Measurements from ENCODE around the gene LAMP1.
"Not testable (repeated sequence)": the region's sequence is repeated elsewhere in the genome, so short reads cannot be mapped to it uniquely, and the experiment has no call there.

LAMP1 gene

DNA sequence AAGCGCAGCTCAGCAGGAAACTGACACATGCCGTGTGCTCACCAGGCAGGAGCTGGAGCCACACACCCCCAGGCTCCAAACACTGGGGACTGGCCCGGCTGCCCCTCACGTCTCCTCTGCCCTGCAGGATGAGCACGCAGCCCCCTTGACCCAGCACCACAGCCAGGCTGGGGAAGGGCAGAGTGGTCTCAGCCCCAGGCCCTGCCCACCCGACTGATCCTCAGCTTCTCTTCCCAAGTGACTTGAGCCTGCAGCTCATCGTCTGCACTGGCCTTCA lies 46.6 kb downstream of the LAMP1 start:
- Histone ChIP-seq H3K4me1 (ENCODE audit: control insufficient read depth, low read length) (no peaks in the 10 kb centered on the region), H3K4me2 (ENCODE audit: low read length) (no peak overlapping the region), H3K4me3 (ENCODE audit: low read length) (no peak overlapping the region), H3K9me2 (replicated peaks; ENCODE audit: control insufficient read depth, low read length) (no peaks in the 10 kb centered on the region), H3K36me3 (ENCODE audit: control insufficient read depth, low read length) (no peaks in the 10 kb centered on the region), H4K20me1 (ENCODE audit: control insufficient read depth, insufficient read depth, low read depth, low read length) (no peaks in the 10 kb centered on the region), H3F3A (ENCODE audit: control insufficient read depth, insufficient read depth) (no peaks in the 10 kb centered on the region), H3K9me3 (ENCODE audit: control insufficient read depth, insufficient read depth, low read length) (peaks cover 3% of the 10 kb centered on the region; the same call in 1 of the 2 replicates), H3K27ac (ENCODE audit: low read depth, low read length) (no peak overlapping the region), H3K27me3 (ENCODE audit: control insufficient read depth, low read length) (no peaks in the 10 kb centered on the region), H3K79me2 (ENCODE audit: control insufficient read depth, low read length) (no peaks in the 10 kb centered on the region)
- TF ChIP-seq, protein P1, sequence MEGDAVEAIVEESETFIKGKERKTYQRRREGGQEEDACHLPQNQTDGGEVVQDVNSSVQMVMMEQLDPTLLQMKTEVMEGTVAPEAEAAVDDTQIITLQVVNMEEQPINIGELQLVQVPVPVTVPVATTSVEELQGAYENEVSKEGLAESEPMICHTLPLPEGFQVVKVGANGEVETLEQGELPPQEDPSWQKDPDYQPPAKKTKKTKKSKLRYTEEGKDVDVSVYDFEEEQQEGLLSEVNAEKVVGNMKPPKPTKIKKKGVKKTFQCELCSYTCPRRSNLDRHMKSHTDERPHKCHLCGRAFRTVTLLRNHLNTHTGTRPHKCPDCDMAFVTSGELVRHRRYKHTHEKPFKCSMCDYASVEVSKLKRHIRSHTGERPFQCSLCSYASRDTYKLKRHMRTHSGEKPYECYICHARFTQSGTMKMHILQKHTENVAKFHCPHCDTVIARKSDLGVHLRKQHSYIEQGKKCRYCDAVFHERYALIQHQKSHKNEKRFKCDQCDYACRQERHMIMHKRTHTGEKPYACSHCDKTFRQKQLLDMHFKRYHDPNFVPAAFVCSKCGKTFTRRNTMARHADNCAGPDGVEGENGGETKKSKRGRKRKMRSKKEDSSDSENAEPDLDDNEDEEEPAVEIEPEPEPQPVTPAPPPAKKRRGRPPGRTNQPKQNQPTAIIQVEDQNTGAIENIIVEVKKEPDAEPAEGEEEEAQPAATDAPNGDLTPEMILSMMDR (IDR thresholded peaks at IDR 0.05; ENCODE audit: low read depth, low read length, poor library complexity, severe bottlenecking): no peak
- no peak for TF ChIP-seq EZH2phosphoT487 (IDR thresholded peaks at IDR 0.05; ENCODE audit: borderline replicate concordance, low read length)

DNA sequence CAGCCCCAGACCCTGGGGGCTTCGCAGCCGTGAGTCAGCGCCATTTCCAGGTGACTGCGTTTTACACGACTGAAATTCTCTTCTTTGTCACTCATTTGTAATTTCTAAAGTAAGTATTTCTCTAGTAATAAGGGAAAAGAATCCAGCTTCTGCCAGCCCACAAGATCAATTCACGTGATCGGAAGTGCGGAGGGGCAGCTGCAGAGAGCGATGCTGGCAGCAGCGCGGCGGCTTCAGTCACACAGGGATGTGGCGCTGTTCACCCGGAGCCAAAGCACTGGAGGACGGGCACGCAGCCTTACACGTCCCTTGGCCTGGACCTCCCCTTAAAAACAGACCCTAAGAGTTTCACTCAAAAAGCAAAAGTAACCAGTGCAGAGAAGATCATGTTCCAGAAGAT lies 48.4 kb downstream of the LAMP1 start:
- Histone ChIP-seq H3K27me3 (ENCODE audit: control insufficient read depth, low read length) (no peaks in the 10 kb centered on the region), H3K9me3 (ENCODE audit: control insufficient read depth, insufficient read depth, low read length) (peaks cover 3% of the 10 kb centered on the region; the same call in 1 of the 2 replicates), H3K4me3 (ENCODE audit: low read length) (no peak overlapping the region), H3K27ac (ENCODE audit: low read depth, low read length) (no peak overlapping the region), H3K79me2 (ENCODE audit: control insufficient read depth, low read length) (no peaks in the 10 kb centered on the region), H4K20me1 (ENCODE audit: control insufficient read depth, insufficient read depth, low read depth, low read length) (no peaks in the 10 kb centered on the region), H3K4me2 (ENCODE audit: low read length) (no peak overlapping the region), H3K9me2 (replicated peaks; ENCODE audit: control insufficient read depth, low read length) (no peaks in the 10 kb centered on the region), H3K36me3 (ENCODE audit: control insufficient read depth, low read length) (no peaks in the 10 kb centered on the region), H3K4me1 (ENCODE audit: control insufficient read depth, low read length) (no peaks in the 10 kb centered on the region), H3F3A (ENCODE audit: control insufficient read depth, insufficient read depth) (no peaks in the 10 kb centered on the region)
- TF ChIP-seq EZH2phosphoT487 (IDR thresholded peaks at IDR 0.05; ENCODE audit: borderline replicate concordance, low read length): no peak
- TF ChIP-seq, protein P1 (IDR thresholded peaks at IDR 0.05; ENCODE audit: low read depth, low read length, poor library complexity, severe bottlenecking): no peak

GRCh38 chr13:113347736-113348225 lies 50.7 kb downstream of the LAMP1 start:
- not testable (repeated sequence) for H3K9me3 ChIP-seq (ENCODE audit: control insufficient read depth, insufficient read depth, low read length); H3K4me1 ChIP-seq (ENCODE audit: control insufficient read depth, low read length); H3K27ac ChIP-seq (ENCODE audit: low read depth, low read length); H3K79me2 ChIP-seq (ENCODE audit: control insufficient read depth, low read length); H3K4me2 ChIP-seq (ENCODE audit: low read length); H3K36me3 ChIP-seq (ENCODE audit: control insufficient read depth, low read length); H3K27me3 ChIP-seq (ENCODE audit: control insufficient read depth, low read length); H4K20me1 ChIP-seq (ENCODE audit: control insufficient read depth, insufficient read depth, low read depth, low read length); H3K9me2 ChIP-seq (replicated peaks; ENCODE audit: control insufficient read depth, low read length); H3K4me3 ChIP-seq (ENCODE audit: low read length); H3F3A ChIP-seq (ENCODE audit: control insufficient read depth, insufficient read depth)

GRCh38 chr13:113348591-113348990 lies 51.6 kb downstream of the LAMP1 start:
- Histone ChIP-seq H4K20me1 (ENCODE audit: control insufficient read depth, insufficient read depth, low read depth, low read length) (no peaks in the 10 kb centered on the region), H3K4me2 (ENCODE audit: low read length) (no peak overlapping the region), H3K4me1 (ENCODE audit: control insufficient read depth, low read length) (no peaks in the 10 kb centered on the region), H3K4me3 (ENCODE audit: low read length) (no peak overlapping the region), H3K9me2 (replicated peaks; ENCODE audit: control insufficient read depth, low read length) (no peaks in the 10 kb centered on the region), H3K36me3 (ENCODE audit: control insufficient read depth, low read length) (no peaks in the 10 kb centered on the region), H3K79me2 (ENCODE audit: control insufficient read depth, low read length) (no peaks in the 10 kb centered on the region), H3K27ac (ENCODE audit: low read depth, low read length) (no peak overlapping the region), H3K27me3 (ENCODE audit: control insufficient read depth, low read length) (no peaks in the 10 kb centered on the region), H3K9me3 (ENCODE audit: control insufficient read depth, insufficient read depth, low read length) (peaks cover 3% of the 10 kb centered on the region; the same call in 1 of the 2 replicates), H3F3A (ENCODE audit: control insufficient read depth, insufficient read depth) (no peaks in the 10 kb centered on the region)
- TF ChIP-seq, protein P1 (IDR thresholded peaks at IDR 0.05; ENCODE audit: low read depth, low read length, poor library complexity, severe bottlenecking): no peak

Data from DOHH2 (cell line).